Ureter (tissue), 1 donor: Measurements from ENCODE around the gene TRNAU1AP. TPM values are rescaled to one million over a fixed set of nuclear protein-coding genes. Genes with fewer than 3 reads are reported as not detected.

Experiments used
- DNase-seq: peaks from one replicate; pipeline ENCODE4 v3.0.0-alpha.2; 2020; ENCODE audit warnings: low spot score
- total RNA-seq: library from RNA; stranded (reverse); gene quantifications from one replicate; pipeline ENCODE4 v1.2.4, GENCODE V29; 2023
- donor health status: DM: yes; HTN: yes; CAD: no.

TRNAU1AP gene
- total RNA-seq, 1 donor from 2014 or later, result 31.3 TPM

- DNase-seq, result no peak
These were observed 52.1 kb downstream of the TRNAU1AP start for GRCh38 chr1:28604962-28605361.

DNA sequence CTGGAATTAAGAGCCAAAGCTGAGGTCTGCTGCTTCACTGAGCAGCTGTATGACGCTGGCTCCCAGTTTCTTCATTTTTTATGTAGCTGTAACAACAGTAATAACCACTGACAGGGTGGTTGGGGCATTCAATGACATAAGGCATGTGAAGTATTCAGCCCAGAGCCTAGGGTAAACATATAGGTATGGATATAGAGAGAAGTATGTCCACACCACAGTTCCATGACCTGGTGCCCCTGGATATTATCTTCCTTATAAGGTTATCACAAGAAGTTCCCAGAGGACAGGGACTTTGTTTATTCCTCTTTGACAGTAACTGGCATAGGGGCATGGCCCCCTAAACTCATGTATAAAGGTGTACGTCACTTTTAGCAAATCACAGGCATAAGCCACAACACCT lies 53.9 kb downstream of the TRNAU1AP start:
- DNase-seq, result no peak

GRCh38 chr1:28613175-28613574 lies 60.3 kb downstream of the TRNAU1AP start:
- DNase-seq, result no peak

Other genes starting within 250 kb of the TRNAU1AP start
- 14.4 TPM for gene MED18, start 224.0 kb upstream of the TRNAU1AP start, total RNA-seq
- gene PHACTR4, start 183.3 kb upstream of the TRNAU1AP start, total RNA-seq, result 44.1 TPM
- gene RCC1, start 47.0 kb upstream of the TRNAU1AP start, total RNA-seq, result 35.1 TPM
- 1.9 TPM for gene RAB42, start 39.2 kb downstream of the TRNAU1AP start, total RNA-seq
- 19.8 TPM for gene TAF12, start 90.0 kb downstream of the TRNAU1AP start, total RNA-seq
- gene RNU11, start 95.5 kb downstream of the TRNAU1AP start, total RNA-seq, result not detected
- 14.9 TPM for gene GMEB1, start 115.7 kb downstream of the TRNAU1AP start, total RNA-seq
- 115 TPM for gene YTHDF2, start 183.9 kb downstream of the TRNAU1AP start, total RNA-seq